LoVo (cell line): Measurements from ENCODE around the gene TMEM38A.
"Not testable (repeated sequence)": the region's sequence is repeated elsewhere in the genome, so short reads cannot be mapped to it uniquely, and the experiment has no call there.

ENCODE experiments used
- DNase-seq: peaks from one replicate; pipeline ENCODE4 v3.0.0-alpha.2; 2016; ENCODE audit warnings: low spot score

Gene TMEM38A

GRCh38 chr19:16637535-16637934, 23.4 kb upstream of the TMEM38A start:
- no peak for DNase-seq

- no peak for DNase-seq
Measured at GRCh38 chr19:16638666-16639065, 22.3 kb upstream of the TMEM38A start.

- no peak for DNase-seq
Measured at GRCh38 chr19:16640951-16641350, 20.0 kb upstream of the TMEM38A start.

GRCh38 chr19:16641695-16642094, 19.2 kb upstream of the TMEM38A start:
- no peak for DNase-seq

- no peak for DNase-seq
Measured at GRCh38 chr19:16645140-16645539, 15.8 kb upstream of the TMEM38A start.

GRCh38 chr19:16649734-16650133, 11.2 kb upstream of the TMEM38A start:
- no peak for DNase-seq

GRCh38 chr19:16650821-16651220, 10.1 kb upstream of the TMEM38A start:
- no peak for DNase-seq

- DNase-seq: not testable (repeated sequence)
Measured at GRCh38 chr19:16651421-16652188, 9.3 kb upstream of the TMEM38A start.

GRCh38 chr19:16652854-16653253, 8.1 kb upstream of the TMEM38A start:
- no peak for DNase-seq

- DNase-seq: no peak
Measured at GRCh38 chr19:16654140-16654539, 6.8 kb upstream of the TMEM38A start.

- no peak for DNase-seq
Measured at GRCh38 chr19:16654627-16655026, 6.3 kb upstream of the TMEM38A start.

GRCh38 chr19:16655727-16656126, 5.2 kb upstream of the TMEM38A start:
- no peak for DNase-seq

GRCh38 chr19:16657384-16657783, 3.6 kb upstream of the TMEM38A start:
- no peak for DNase-seq

- DNase-seq: no peak
Measured at GRCh38 chr19:16659464-16659831, 1.5 kb upstream of the TMEM38A start.

- peak; percentile 97 for DNase-seq
Measured at GRCh38 chr19:16659832-16660708, 869 bp upstream of the TMEM38A start, which contains the start of gene SMIM7. TSS of gene SMIM7 (minus strand) at chr19:16660144. CDS start at chr19:16660110, 34 bp downstream.

- no peak for DNase-seq
Measured at GRCh38 chr19:16661480-16662034, 618 bp downstream of the TMEM38A start.

- DNase-seq: no peak
Measured at GRCh38 chr19:16668176-16668575, 7.2 kb downstream of the TMEM38A start.

- not testable (repeated sequence) for DNase-seq
Measured at GRCh38 chr19:16668702-16669101, 7.8 kb downstream of the TMEM38A start.

- no peak for DNase-seq
Measured at GRCh38 chr19:16670291-16670690, 9.4 kb downstream of the TMEM38A start.

GRCh38 chr19:16671652-16672274, 10.8 kb downstream of the TMEM38A start:
- DNase-seq: no peak

GRCh38 chr19:16673231-16673630, 12.3 kb downstream of the TMEM38A start:
- DNase-seq: no peak

- DNase-seq: not testable (repeated sequence)
Measured at GRCh38 chr19:16673839-16674238, 12.9 kb downstream of the TMEM38A start.
